ENCODE results near the gene OPTC.
A peak's percentile ranks its signal among the peaks of the same experiment; 100 is the strongest.

The OPTC gene

DNA sequence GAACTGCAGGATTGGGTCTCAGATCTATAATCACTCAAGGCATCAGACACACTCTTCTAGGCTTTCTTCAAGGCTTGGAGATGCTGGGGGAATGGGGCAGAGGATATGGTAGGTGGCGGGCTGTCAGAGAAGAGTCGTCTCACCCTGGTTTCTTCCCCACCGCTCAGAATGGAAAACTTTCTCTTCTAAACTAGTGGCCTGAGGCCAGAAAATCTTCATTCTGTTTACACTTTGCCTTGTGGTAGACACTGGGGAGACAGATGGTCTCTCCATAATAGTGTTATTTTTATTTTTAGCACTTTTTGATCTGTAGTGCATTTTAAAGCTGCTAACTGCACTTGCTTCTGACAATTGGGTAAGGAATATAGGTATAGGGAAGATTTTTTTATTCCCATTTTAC lies 15.7 kb upstream of the OPTC start:
- DNase-seq (ENCODE audit: low read depth): no peak
- no peak overlapping the region for H3K4me3 ChIP-seq (ENCODE audit: low read length)
- TF ChIP-seq, protein P1, sequence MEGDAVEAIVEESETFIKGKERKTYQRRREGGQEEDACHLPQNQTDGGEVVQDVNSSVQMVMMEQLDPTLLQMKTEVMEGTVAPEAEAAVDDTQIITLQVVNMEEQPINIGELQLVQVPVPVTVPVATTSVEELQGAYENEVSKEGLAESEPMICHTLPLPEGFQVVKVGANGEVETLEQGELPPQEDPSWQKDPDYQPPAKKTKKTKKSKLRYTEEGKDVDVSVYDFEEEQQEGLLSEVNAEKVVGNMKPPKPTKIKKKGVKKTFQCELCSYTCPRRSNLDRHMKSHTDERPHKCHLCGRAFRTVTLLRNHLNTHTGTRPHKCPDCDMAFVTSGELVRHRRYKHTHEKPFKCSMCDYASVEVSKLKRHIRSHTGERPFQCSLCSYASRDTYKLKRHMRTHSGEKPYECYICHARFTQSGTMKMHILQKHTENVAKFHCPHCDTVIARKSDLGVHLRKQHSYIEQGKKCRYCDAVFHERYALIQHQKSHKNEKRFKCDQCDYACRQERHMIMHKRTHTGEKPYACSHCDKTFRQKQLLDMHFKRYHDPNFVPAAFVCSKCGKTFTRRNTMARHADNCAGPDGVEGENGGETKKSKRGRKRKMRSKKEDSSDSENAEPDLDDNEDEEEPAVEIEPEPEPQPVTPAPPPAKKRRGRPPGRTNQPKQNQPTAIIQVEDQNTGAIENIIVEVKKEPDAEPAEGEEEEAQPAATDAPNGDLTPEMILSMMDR (IDR thresholded peaks at IDR 0.05; ENCODE audit: insufficient read depth, low read depth, low read length, missing control alignments): no peak

GRCh38 chr1:203478986-203479385 lies 15.0 kb upstream of the OPTC start:
- no peak for DNase-seq (ENCODE audit: low read depth)
- no peak overlapping the region for H3K4me3 ChIP-seq (ENCODE audit: low read length)
- TF ChIP-seq, protein P1 (IDR thresholded peaks at IDR 0.05; ENCODE audit: insufficient read depth, low read depth, low read length, missing control alignments): no peak

DNA sequence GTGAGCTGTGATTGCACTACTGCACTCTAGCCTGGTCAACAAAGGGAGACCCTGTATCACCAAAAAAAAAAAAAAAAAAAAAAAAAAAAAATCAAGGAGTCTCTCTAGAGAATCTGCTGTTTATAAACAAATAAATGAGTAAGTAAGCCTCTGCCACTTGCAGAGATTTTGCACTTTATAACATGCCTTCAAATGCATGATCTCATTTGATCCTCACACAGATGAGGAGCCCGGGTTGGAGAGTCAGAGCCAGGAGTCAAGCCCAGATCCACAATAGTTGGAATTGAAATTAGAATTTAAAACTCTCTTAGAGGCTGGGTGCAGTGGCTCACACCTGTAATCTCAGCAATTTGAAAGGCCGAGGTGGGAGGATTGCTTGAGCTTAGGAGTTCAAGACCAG lies 14.3 kb upstream of the OPTC start:
- DNase-seq (ENCODE audit: low read depth): no peak
- H3K4me3 ChIP-seq (ENCODE audit: low read length): no peak overlapping the region
- TF ChIP-seq, protein P1 (IDR thresholded peaks at IDR 0.05; ENCODE audit: insufficient read depth, low read depth, low read length, missing control alignments): no peak

GRCh38 chr1:203480084-203480483 lies 13.9 kb upstream of the OPTC start:
- H3K4me3 ChIP-seq (ENCODE audit: low read length): no peak overlapping the region
- DNase-seq (ENCODE audit: low read depth): no peak
- TF ChIP-seq, protein P1 (IDR thresholded peaks at IDR 0.05; ENCODE audit: insufficient read depth, low read depth, low read length, missing control alignments): no peak

DNA sequence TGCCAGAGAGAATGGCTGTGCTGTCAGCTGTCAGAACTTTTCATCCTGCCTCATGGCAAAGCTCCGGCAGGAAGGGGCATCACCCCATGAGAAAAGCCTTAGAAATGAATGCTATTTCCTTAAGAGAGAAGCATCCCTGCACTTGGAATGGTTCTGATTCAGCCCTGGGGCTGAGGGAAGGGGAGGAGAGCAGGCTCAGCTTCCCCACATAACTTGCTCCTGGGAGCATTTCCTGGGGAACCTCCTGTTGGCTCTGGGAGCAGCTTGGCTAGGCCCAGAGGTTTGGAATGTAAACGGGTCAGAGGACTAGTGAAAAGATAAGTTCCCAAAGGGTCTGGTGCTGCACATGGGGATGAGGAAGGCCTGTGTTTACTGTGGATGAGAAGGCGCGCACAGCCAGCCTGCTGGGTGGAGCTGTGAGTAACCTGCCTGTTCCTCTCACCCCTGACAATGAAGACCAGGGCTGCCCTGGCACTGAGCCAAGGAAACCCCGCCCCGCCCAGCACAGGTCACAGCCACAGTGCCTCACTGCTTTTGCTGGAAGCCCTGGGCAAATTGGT lies 13.3 kb upstream of the OPTC start:
- no peak overlapping the region for H3K4me3 ChIP-seq (ENCODE audit: low read length)
- TF ChIP-seq, protein P1 (IDR thresholded peaks at IDR 0.05; ENCODE audit: insufficient read depth, low read depth, low read length, missing control alignments): no peak
- DNase-seq (ENCODE audit: low read depth): peak; percentile 92

GRCh38 chr1:203481196-203481595 lies 12.8 kb upstream of the OPTC start:
- no peak overlapping the region for H3K4me3 ChIP-seq (ENCODE audit: low read length)
- no peak for DNase-seq (ENCODE audit: low read depth)
- TF ChIP-seq, protein P1 (IDR thresholded peaks at IDR 0.05; ENCODE audit: insufficient read depth, low read depth, low read length, missing control alignments): no peak

GRCh38 chr1:203486618-203487370 lies 7.2 kb upstream of the OPTC start:
- TF ChIP-seq, protein P1 (IDR thresholded peaks at IDR 0.05; ENCODE audit: insufficient read depth, low read depth, low read length, missing control alignments): no peak
- no peak overlapping the region for H3K4me3 ChIP-seq (ENCODE audit: low read length)
- no peak for DNase-seq (ENCODE audit: low read depth)

All from epithelial cell of esophagus (primary cell).